ENCODE data around the gene MYRF.

The MYRF gene

DNA sequence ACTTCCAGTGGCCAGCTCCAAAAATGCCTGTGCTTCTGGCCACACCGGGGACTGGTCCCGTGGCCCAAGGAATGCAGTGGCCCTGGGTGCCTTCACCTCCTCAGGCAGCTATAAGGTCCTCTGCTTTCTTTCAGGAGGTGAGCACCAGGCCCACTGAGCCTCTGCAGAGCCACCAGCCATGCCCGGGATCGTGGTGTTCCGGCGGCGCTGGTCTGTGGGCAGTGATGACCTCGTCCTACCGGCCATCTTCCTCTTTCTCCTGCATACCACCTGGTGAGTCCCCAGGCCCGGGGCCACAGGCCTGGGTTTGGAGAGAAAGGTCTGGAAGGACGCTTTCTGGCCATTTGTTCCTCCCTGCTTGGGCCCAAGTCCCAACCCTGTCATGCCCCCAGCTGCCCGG is 32.5 kb upstream of the MYRF start:
- DNase-seq: no peak

DNA sequence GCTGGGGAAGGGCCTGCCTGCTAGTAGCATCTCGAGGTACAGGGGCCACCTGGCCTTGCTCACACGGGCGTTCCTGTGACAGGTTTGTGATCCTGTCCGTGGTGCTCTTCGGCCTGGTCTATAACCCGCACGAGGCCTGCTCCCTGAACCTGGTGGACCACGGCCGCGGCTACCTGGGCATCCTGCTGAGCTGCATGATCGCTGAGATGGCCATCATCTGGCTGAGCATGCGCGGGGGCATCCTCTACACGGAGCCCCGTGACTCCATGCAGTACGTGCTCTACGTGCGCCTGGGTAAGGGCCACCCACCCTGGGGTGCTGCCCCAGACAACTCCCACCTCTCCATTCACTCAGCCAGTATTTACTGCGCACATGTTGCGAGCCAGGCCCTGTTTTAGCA is 31.8 kb upstream of the MYRF start:
- no peak for DNase-seq

DNA sequence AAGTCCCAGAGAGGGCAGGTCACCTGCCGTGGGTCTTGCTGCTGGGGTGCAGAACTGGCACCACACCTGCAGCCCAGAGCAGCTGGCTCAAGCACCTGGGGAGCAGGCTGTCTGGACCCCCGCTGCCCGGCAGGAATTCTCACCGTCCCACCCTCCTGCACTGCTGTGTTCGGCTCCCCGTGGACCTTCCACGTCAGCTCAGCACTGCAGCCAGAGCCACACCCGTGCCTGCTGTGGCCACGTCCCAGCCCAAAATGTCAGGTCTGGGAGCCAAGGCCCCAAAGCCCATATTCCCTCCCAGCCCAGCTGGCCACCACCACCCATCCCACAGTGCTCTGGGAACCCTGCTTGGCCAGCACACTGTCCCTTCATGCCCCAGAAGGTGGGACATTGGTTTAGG is 28.0 kb upstream of the MYRF start:
- DNase-seq: no peak

- DNase-seq: no peak
Measured at GRCh38 chr11:61725781-61726231, 26.6 kb upstream of the MYRF start.

DNA sequence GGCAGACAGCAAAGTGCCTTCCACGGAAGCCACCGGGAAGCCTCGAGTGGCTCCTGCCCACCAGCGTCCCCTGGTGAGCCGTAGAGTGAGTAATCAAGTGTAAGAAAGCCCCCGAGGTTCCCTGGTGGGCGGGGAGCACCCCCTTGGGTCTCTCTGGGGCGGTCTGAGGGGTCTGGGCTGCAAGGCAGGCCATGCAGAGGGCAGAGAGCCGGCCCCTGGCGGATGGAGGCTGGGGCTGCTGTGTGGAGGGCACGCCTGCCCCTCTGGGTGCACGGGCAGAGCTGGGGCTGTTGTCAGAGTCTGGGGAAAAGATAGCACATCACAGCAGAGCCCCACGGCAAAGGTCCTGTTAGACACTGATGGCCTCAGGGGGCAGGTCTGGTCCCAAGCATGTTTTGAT is 25.7 kb upstream of the MYRF start:
- DNase-seq: no peak

GRCh38 chr11:61727401-61727811 is 25.0 kb upstream of the MYRF start:
- DNase-seq: peak in 1 of 2 experiments; percentile 70

DNA sequence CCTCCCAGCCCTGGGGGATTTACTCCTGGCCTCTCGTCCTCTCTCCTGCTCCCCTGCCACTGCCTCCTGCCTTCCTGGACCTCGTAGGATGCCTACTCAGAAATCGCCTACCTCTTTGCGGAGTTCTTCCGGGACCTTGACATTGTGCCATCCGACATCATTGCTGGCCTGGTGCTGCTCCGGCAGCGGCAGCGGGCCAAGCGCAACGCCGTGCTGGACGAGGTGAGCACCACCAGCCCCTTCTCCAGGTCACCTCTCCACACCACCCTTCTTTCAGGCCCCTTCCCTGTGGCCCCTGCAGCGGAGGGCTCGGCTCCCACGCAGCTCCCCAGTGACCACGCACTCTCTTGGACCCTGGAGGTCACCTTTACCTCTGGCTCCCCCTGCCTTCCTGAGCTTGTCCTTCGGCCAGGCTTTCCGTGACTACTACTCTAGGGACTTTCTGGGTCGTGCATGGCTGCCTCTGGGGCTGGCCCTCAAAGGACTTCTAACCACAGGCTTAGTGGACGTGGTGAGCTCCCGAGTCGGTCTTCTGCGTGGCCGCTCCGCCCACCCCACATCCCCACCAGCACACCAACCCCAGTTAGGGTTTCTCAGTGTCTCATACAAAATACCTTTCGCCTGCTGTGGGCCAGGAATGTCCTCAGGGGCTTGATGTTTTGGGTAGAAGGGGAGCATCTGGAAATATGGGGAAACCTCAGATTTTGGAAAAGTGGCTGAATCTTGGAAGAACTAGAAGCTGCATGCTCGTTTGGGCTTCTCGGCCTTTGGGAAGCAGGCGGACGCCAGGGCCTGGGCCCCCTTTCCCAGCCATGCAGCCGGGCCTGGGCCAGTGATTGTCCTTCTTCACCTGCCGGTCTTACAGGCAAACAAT is 24.1 kb upstream of the MYRF start:
- no peak for DNase-seq

DNA sequence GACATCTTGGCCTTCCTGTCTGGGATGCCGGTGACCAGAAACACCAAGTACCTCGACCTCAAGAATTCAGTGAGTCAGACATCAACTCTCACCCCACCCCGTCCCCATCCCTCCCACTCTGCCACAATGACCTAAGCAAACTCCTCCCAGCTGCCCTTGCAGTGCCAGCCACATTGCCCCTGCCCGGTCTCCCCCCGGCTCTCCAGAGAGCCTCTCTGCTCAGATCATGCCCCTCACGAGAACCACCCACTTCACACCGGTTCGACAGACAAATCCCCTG is 23.6 kb upstream of the MYRF start:
- DNase-seq: no peak

GRCh38 chr11:61730240-61730994 is 22.0 kb upstream of the MYRF start:
- no peak for DNase-seq

- no peak for DNase-seq
Measured at GRCh38 chr11:61731211-61731951, 21.1 kb upstream of the MYRF start.

GRCh38 chr11:61731952-61732675 is 20.3 kb upstream of the MYRF start:
- no peak for DNase-seq

GRCh38 chr11:61732705-61733104 is 19.7 kb upstream of the MYRF start:
- peak; percentile 48 to 63 for DNase-seq

- peak in 1 of 2 experiments; percentile 57 for DNase-seq
Measured at GRCh38 chr11:61733120-61733978, 19.1 kb upstream of the MYRF start.

- DNase-seq: no peak
Measured at GRCh38 chr11:61734767-61735166, 17.7 kb upstream of the MYRF start.

GRCh38 chr11:61735391-61735790 is 17.0 kb upstream of the MYRF start:
- DNase-seq: no peak

DNA sequence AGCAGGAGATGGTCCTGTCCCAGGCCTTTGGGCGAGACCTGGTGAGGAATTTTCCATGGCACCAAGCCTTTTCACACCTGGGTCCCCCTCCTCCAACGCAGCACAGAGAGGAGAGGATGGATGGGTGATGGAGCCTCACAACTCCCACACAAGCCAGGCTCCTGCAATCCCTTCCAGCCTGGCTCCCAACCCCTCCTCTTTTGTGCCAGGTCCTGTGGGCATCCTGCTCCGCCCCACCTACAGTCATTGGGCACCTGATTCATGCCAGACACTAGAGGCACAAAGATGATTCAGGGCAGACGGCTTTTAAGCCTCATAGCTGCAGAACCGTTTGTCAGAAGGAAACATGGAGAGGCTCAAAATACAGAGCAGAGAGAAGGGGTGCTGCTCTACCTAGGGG is 16.1 kb upstream of the MYRF start:
- no peak for DNase-seq

DNA sequence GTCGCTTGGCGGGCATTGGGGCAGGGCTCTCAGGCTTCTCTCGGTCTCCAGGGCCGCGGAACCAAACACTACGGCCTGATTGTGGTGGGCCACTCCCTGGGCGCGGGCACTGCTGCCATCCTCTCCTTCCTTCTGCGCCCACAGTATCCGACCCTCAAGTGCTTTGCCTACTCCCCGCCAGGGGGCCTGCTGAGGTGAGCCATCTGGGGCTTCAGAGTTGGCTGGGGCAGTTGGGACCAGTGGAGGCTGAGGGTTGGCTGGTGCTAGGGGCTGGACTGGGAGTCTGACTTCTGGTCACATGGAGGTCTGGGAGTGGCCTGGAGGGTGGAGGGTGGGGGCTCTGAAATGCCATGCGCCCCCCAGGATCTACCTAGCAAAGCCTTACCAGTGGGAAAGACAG is 15.3 kb upstream of the MYRF start:
- no peak for DNase-seq

DNA sequence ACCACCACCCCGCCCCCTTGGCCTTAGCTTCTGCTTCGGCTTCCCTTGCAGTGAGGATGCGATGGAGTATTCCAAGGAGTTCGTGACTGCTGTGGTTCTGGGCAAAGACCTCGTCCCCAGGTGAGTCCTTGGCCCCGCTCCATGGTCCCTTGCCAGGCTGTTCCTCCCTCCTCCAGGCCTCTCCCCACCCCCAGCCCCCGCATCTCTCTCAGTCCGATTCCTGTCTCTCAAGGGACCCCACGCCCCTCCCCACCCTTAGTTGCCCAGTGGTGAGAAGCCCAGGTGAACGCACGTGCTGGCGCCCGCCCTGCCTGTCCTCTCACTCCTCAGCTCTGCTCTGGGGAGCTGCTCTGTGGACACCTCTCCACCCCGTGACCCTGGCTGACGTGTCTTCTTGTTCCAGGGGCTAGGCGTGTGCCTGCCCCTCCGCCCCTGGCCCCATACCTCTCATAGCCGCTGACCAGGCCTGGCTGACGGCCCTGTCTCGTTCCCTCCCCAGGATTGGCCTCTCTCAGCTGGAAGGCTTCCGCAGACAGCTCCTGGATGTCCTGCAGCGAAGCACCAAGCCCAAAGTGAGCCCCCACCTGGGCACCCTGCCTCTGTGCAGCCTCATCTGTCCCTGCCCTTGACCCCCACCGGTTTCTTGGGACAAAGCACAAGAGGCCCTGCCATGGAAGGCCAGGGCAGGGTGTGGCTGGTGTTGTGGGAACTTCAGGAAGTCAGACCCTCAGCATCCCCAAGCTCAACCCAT is 14.6 kb upstream of the MYRF start:
- no peak for DNase-seq

DNA sequence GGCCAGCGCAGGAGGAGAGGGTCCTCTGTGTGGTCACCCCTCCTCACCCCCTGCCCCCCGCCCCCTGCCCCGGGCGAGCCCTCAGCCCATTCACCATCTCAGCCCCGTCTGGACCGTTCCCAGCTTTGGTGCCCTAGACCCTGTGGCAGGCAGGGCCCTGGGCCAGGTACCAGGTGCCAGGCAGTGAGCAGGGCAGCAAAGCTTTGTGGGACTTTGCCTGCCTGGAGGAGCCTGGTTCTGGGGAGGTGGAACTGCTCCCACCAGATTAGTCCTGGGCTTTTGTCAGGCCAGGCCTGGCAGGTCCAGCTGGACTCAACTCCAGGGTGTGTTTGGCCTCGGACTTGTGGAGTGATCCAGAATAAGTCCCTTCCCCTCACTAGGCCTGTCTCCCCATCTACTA is 13.7 kb upstream of the MYRF start:
- DNase-seq: no peak

DNA sequence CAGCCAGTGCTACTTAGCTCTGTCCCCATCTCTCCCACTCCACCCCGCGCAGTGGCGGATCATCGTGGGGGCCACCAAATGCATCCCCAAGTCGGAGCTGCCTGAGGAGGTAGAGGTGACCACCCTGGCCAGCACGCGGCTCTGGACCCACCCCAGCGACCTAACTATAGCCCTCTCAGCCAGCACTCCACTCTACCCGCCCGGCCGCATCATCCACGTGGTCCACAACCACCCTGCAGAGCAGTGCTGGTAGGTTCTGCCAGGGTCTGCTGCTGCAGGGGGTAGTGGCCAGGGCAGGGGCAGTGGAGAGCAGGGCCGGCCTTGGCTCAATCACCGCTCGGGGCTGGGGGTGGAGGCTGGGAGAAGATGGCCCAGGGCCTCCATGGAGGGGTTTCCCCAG is 13.0 kb upstream of the MYRF start:
- no peak for DNase-seq

- DNase-seq: no peak
Measured at GRCh38 chr11:61739966-61740365, 12.5 kb upstream of the MYRF start.
